Mesendoderm (in vitro differentiated cells): Measurements from ENCODE around the gene TLX1.

Source experiments
- DNase-seq: peaks from one replicate; pipeline ENCODE4 v3.0.0; 2013
- H2AK5ac ChIP-seq: 2 replicates; pipeline ENCODE4 v1.6.1; 2013; ENCODE audit warnings: low read length, inconsistent platforms
- H2BK120ac ChIP-seq: 2 replicates; pipeline ENCODE4 v1.6.1; 2013; ENCODE audit warnings: low read depth, mild to moderate bottlenecking, low read length, moderate library complexity, mixed read lengths
- H2BK15ac ChIP-seq: replicated peaks from 2 replicates; pipeline ENCODE4 v1.6.1; 2013; ENCODE audit warnings: low read depth, mild to moderate bottlenecking, moderate library complexity
- H2BK5ac ChIP-seq: 2 replicates; pipeline ENCODE4 v1.6.1; 2013; ENCODE audit warnings: low read length, inconsistent platforms
- H3K18ac ChIP-seq: 2 replicates; pipeline ENCODE4 v1.6.1; 2013; ENCODE audit warnings: mild to moderate bottlenecking, low read length, mixed read lengths
- H3K23ac ChIP-seq: one replicate; pipeline ENCODE4 v1.6.1; 2013; ENCODE audit warnings: low read length
- H3K27ac ChIP-seq: 2 replicates; pipeline ENCODE4 v1.5.1; 2013; ENCODE audit warnings: low read depth, mild to moderate bottlenecking, inconsistent platforms, low read length, moderate library complexity
- H3K27me3 ChIP-seq: 2 replicates; pipeline ENCODE4 v1.6.1; 2013; ENCODE audit warnings: low read length, control low read depth, mild to moderate bottlenecking, inconsistent platforms; ENCODE audit not compliant: insufficient read depth, poor library complexity
- H3K36me3 ChIP-seq: 2 replicates; pipeline ENCODE4 v1.6.1; 2013; ENCODE audit warnings: low read length, inconsistent platforms; ENCODE audit not compliant: control insufficient read depth, insufficient read depth
- H3K4ac ChIP-seq: one replicate; pipeline ENCODE4 v1.6.1; 2013; ENCODE audit warnings: low read depth, mild to moderate bottlenecking, low read length, moderate library complexity
- H3K4me1 ChIP-seq: 2 replicates; pipeline ENCODE4 v1.6.1; 2013; ENCODE audit warnings: low read depth, low read length, inconsistent platforms; ENCODE audit not compliant: control insufficient read depth
- H3K4me2 ChIP-seq: 2 replicates; pipeline ENCODE4 v1.6.1; 2013; ENCODE audit warnings: low read length
- H3K4me3 ChIP-seq: 2 replicates; pipeline ENCODE4 v1.5.1; 2013; ENCODE audit warnings: mild to moderate bottlenecking, low read length
- H3K56ac ChIP-seq: one replicate; pipeline ENCODE4 v1.6.1; 2013; ENCODE audit warnings: low read length
- H3K79me1 ChIP-seq: 2 replicates; pipeline ENCODE4 v1.6.1; 2013; ENCODE audit warnings: low read length, inconsistent platforms
- H3K79me2 ChIP-seq: 2 replicates; pipeline ENCODE4 v1.6.1; 2013; ENCODE audit warnings: mild to moderate bottlenecking, low read length; ENCODE audit not compliant: control insufficient read depth, insufficient read depth
- H3K9ac ChIP-seq: 2 replicates; pipeline ENCODE4 v1.6.1; 2013; ENCODE audit warnings: low read length, inconsistent platforms
- H4K5ac ChIP-seq: one replicate; pipeline ENCODE4 v1.6.1; 2013; ENCODE audit warnings: low read length
- H4K8ac ChIP-seq: one replicate; pipeline ENCODE4 v1.6.1; 2013; ENCODE audit warnings: low read depth, mild to moderate bottlenecking, control low read depth, low read length, moderate library complexity
- WGBS: extraction: QIAGEN DNeasy Blood & Tissue Kit; methylation state at CpG from one replicate; pipeline ENCODE4 v1.1.7; 2013; ENCODE audit warnings: low lambda C conversion rate, missing lambda C conversion rate; ENCODE audit not compliant: insufficient coverage; ENCODE audit errors: extremely low coverage; 5-methylcytosine and 5-hydroxymethylcytosine counted together

The TLX1 gene

DNA sequence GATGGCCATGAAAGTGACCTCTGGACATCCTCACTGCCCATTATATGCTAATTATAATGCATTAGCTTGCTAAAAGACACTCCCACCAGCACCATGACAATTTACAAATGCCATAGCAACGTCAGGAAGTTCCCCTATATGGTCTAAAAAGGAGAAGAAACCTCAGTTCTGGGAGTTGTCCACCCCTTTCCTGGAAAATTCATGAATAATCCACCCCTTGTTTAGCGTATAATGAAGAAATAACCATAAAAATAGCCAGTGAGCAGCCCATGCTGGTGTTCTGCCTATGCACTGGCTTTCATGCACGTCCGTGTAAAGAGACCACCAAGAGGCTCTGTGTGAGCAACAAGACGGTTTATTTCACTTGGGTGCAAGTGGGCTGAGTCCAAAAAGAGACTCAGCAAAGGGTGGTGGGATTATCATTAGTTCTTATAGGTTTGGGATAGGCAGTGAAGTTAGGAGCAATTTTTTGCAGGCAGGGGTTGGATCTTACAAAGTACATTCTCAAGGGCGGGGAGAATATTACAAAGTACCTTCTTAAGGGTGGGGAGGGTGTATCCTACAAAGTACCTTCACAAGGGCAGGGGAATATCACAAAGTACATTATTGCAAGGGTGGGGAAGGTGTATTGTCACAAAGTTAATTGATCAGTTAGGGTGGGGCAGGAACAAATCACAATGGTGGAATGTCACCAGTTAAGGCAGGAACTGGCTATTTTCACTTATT, 52.5 kb downstream of the TLX1 start:
- H3K4ac ChIP-seq: no peak overlapping the region
- H3K36me3 ChIP-seq: no peaks in the 10 kb centered on the region
- no peak overlapping the region for H2BK15ac ChIP-seq
- no peak overlapping the region for H3K56ac ChIP-seq
- H2BK120ac ChIP-seq: no peak overlapping the region
- H4K5ac ChIP-seq: no peak overlapping the region
- H2BK5ac ChIP-seq: no peak overlapping the region
- H3K27ac ChIP-seq: no peak overlapping the region
- H2AK5ac ChIP-seq: no peak overlapping the region
- no peak for DNase-seq
- no peaks in the 10 kb centered on the region for H3K27me3 ChIP-seq
- H3K79me2 ChIP-seq: no peaks in the 10 kb centered on the region
- no peaks in the 10 kb centered on the region for H3K79me1 ChIP-seq
- H3K4me3 ChIP-seq: no peak overlapping the region
- H4K8ac ChIP-seq: no peak overlapping the region
- H3K23ac ChIP-seq: no peak overlapping the region
- H3K4me1 ChIP-seq: peaks cover 5% of the 10 kb centered on the region
- H3K18ac ChIP-seq: no peak overlapping the region
- WGBS: no CpG with 5 or more reads among the region's 6 CpGs
- no peak overlapping the region for H3K4me2 ChIP-seq
- no peak overlapping the region for H3K9ac ChIP-seq
